DOHH2 (cell line): ENCODE measurements around the gene FBN3.

ENCODE experiments used
- H3F3A ChIP-seq: fragments of 200-600 bp; sonication (generic), shearing (Covaris generic); 2 replicates; pipeline ENCODE4 v1.6.0; 2016; ENCODE audit warnings: antibody characterized with exemption, mild to moderate bottlenecking; ENCODE audit not compliant: control insufficient read depth, insufficient read depth
- H3K27ac ChIP-seq: fragments of 200-600 bp; sonication (generic); 2 replicates; pipeline ENCODE4 v1.5.1; 2014; ENCODE audit warnings: low read depth, mild to moderate bottlenecking, low read length, moderate library complexity
- H3K27me3 ChIP-seq: fragments of 200-600 bp; sonication (generic); 2 replicates; pipeline ENCODE4 v1.6.1; 2014; ENCODE audit warnings: mild to moderate bottlenecking, low read length, mixed read lengths; ENCODE audit not compliant: control insufficient read depth
- H3K36me3 ChIP-seq: fragments of 200-600 bp; sonication (generic); 2 replicates; pipeline ENCODE4 v1.6.1; 2014; ENCODE audit warnings: mild to moderate bottlenecking, low read length, moderate library complexity, mixed read lengths; ENCODE audit not compliant: control insufficient read depth
- H3K4me1 ChIP-seq: fragments of 200-600 bp; sonication (generic); 2 replicates; pipeline ENCODE4 v1.6.1; 2014; ENCODE audit warnings: mild to moderate bottlenecking, low read length, mixed read lengths; ENCODE audit not compliant: control insufficient read depth
- H3K4me2 ChIP-seq: fragments of 200-600 bp; sonication (generic); 2 replicates; pipeline ENCODE4 v1.6.0; 2014; ENCODE audit warnings: mild to moderate bottlenecking, low read length, moderate library complexity
- H3K4me3 ChIP-seq: fragments of 200-600 bp; sonication (generic); 2 replicates; pipeline ENCODE4 v1.5.1; 2014; ENCODE audit warnings: mild to moderate bottlenecking, low read length, mixed read lengths
- H3K79me2 ChIP-seq: fragments of 200-600 bp; sonication (generic); 2 replicates; pipeline ENCODE4 v1.6.1; 2014; ENCODE audit warnings: mild to moderate bottlenecking, low read length, mixed read lengths; ENCODE audit not compliant: control insufficient read depth
- H3K9me2 ChIP-seq: fragments of 200-600 bp; sonication (generic); replicated peaks from 2 replicates; pipeline ENCODE4 v1.6.1; 2014; ENCODE audit warnings: mild to moderate bottlenecking, low read length, mixed read lengths; ENCODE audit not compliant: control insufficient read depth
- H3K9me3 ChIP-seq: fragments of 200-600 bp; sonication (generic); 2 replicates; pipeline ENCODE4 v1.6.1; 2014; ENCODE audit warnings: antibody characterized with exemption, low read length, mixed read lengths; ENCODE audit not compliant: control insufficient read depth, insufficient read depth
- H4K20me1 ChIP-seq: fragments of 200-600 bp; sonication (generic); 2 replicates; pipeline ENCODE4 v1.6.0; 2014; ENCODE audit warnings: low read depth, mild to moderate bottlenecking, antibody characterized with exemption, low read length, moderate library complexity; ENCODE audit not compliant: control insufficient read depth, insufficient read depth
- EZH2phosphoT487 ChIP-seq: fragments of 200-600 bp; sonication (generic); IDR thresholded peaks from 2 replicates; pipeline ENCODE4 v1.6.1; 2017; ENCODE audit warnings: borderline replicate concordance, mild to moderate bottlenecking, antibody characterized with exemption, low read length, moderate library complexity, mixed read lengths
- TF ChIP-seq, protein P1 (sequence below): fragments of 200-600 bp; sonication (generic); IDR thresholded peaks from one replicate; pipeline ENCODE4 v1.5.1; 2014; ENCODE audit warnings: antibody characterized with exemption, mild to moderate bottlenecking, low read depth, low read length; ENCODE audit not compliant: poor library complexity, severe bottlenecking

The FBN3 gene

GRCh38 chr19:8150178-8150865 lies 930 bp upstream of the FBN3 start:
- Histone ChIP-seq H3K9me2 (no peaks in the 10 kb centered on the region), H3K9me3 (no peaks in the 10 kb centered on the region), H3K36me3 (no peaks in the 10 kb centered on the region), H4K20me1 (no peaks in the 10 kb centered on the region), H3K4me3 (no peak overlapping the region), H3F3A (no peaks in the 10 kb centered on the region), H3K4me2 (no peak overlapping the region), H3K79me2 (no peaks in the 10 kb centered on the region), H3K27me3 (peaks cover 28% of the 10 kb centered on the region), H3K4me1 (peaks cover 5% of the 10 kb centered on the region), H3K27ac (no peak overlapping the region)
- TF ChIP-seq, protein P1, sequence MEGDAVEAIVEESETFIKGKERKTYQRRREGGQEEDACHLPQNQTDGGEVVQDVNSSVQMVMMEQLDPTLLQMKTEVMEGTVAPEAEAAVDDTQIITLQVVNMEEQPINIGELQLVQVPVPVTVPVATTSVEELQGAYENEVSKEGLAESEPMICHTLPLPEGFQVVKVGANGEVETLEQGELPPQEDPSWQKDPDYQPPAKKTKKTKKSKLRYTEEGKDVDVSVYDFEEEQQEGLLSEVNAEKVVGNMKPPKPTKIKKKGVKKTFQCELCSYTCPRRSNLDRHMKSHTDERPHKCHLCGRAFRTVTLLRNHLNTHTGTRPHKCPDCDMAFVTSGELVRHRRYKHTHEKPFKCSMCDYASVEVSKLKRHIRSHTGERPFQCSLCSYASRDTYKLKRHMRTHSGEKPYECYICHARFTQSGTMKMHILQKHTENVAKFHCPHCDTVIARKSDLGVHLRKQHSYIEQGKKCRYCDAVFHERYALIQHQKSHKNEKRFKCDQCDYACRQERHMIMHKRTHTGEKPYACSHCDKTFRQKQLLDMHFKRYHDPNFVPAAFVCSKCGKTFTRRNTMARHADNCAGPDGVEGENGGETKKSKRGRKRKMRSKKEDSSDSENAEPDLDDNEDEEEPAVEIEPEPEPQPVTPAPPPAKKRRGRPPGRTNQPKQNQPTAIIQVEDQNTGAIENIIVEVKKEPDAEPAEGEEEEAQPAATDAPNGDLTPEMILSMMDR: no peak
- no peak for TF ChIP-seq EZH2phosphoT487

GRCh38 chr19:8148410-8149260 lies 757 bp downstream of the FBN3 start:
- H3F3A ChIP-seq: no peaks in the 10 kb centered on the region
- no peak overlapping the region for H3K4me2 ChIP-seq
- H3K27ac ChIP-seq: no peak overlapping the region
- H3K79me2 ChIP-seq: no peaks in the 10 kb centered on the region
- H3K4me1 ChIP-seq: no peaks in the 10 kb centered on the region
- no peaks in the 10 kb centered on the region for H3K9me2 ChIP-seq
- H3K4me3 ChIP-seq: no peak overlapping the region
- H4K20me1 ChIP-seq: no peaks in the 10 kb centered on the region
- H3K27me3 ChIP-seq: peaks cover 28% of the 10 kb centered on the region
- TF ChIP-seq EZH2phosphoT487: no peak
- TF ChIP-seq, protein P1: no peak
- no peaks in the 10 kb centered on the region for H3K36me3 ChIP-seq
- no peaks in the 10 kb centered on the region for H3K9me3 ChIP-seq

- Histone ChIP-seq H3K4me3 (no peak overlapping the region), H3K36me3 (no peaks in the 10 kb centered on the region), H4K20me1 (no peaks in the 10 kb centered on the region), H3F3A (no peaks in the 10 kb centered on the region), H3K4me2 (no peak overlapping the region), H3K79me2 (no peaks in the 10 kb centered on the region), H3K4me1 (no peaks in the 10 kb centered on the region), H3K9me2 (no peaks in the 10 kb centered on the region), H3K27ac (no peak overlapping the region), H3K9me3 (no peaks in the 10 kb centered on the region), H3K27me3 (peaks cover 23% of the 10 kb centered on the region)
- no peak for TF ChIP-seq EZH2phosphoT487
- TF ChIP-seq, protein P1: no peak
Observed at GRCh38 chr19:8148088-8148409, 1.3 kb downstream of the FBN3 start.
